Vagina (tissue), 2 donors: ENCODE results near the gene CXCL16. TPM values are rescaled to one million over a fixed set of nuclear protein-coding genes. Genes with fewer than 3 reads are reported as not detected.

Source experiments
- DNase-seq, 2 donors: peaks; one replicate each; pipeline ENCODE4 v3.0.0-alpha.2; 2017; ENCODE audit errors: extremely low spot score in 2 of 2
- H3K27ac ChIP-seq: fragments of 200-600 bp; sonication (generic); one replicate; pipeline ENCODE4 v1.5.1; 2019
- H3K27me3 ChIP-seq: fragments of 200-600 bp; sonication (generic); one replicate; pipeline ENCODE4 v1.5.1; 2019
- H3K36me3 ChIP-seq, 2 donors: fragments of 200-600 bp; sonication (generic); one replicate each; pipeline ENCODE4 v1.5.1; 2017 to 2019
- H3K4me1 ChIP-seq: fragments of 200-600 bp; sonication (generic); one replicate; pipeline ENCODE4 v1.5.1; 2019
- H3K4me3 ChIP-seq, 2 donors: fragments of 200-600 bp; sonication (generic); 1 replicate in 1 of 2; 2 replicates in 1 of 2; pipeline ENCODE4 v1.5.1; 2016 to 2019
- H3K9me3 ChIP-seq: fragments of 200-600 bp; sonication (generic); one replicate; pipeline ENCODE4 v1.5.1; 2019
- CTCF ChIP-seq, 3 experiments: fragments of 450-650 bp in 2 of 3; fragments of 200-600 bp in 1 of 3; sonication (generic) in 1 of 3; IDR thresholded peaks; one replicate each; pipeline ENCODE4 v1.5.1; 2017 to 2019; ENCODE audit warnings: antibody characterized with exemption in 3 of 3, mild to moderate bottlenecking in 2 of 3, moderate library complexity in 2 of 3
- POLR2A ChIP-seq, 2 donors: fragments of 450-650 bp; IDR thresholded peaks; one replicate each; pipeline ENCODE4 v1.6.1; 2017; ENCODE audit warnings: antibody characterized with exemption in 2 of 2, mild to moderate bottlenecking in 2 of 2, moderate library complexity in 2 of 2
- POLR2AphosphoS5 ChIP-seq, 2 donors: sonication (generic); formaldehyde crosslinking; IDR thresholded peaks; one replicate each; pipeline ENCODE4 v1.9.0; 2017; ENCODE audit warnings: antibody characterized with exemption in 2 of 2, mild to moderate bottlenecking in 2 of 2, low read depth in 1 of 2; ENCODE audit not compliant: insufficient read depth in 1 of 2
- intact Hi-C: fragments of 100-400 bp; cut with DNase I; formaldehyde crosslinking; loops from one replicate; pipeline ENCODE4 v1.15.1; 2023
- total RNA-seq: library from RNA; depleted of rRNA; stranded (reverse); fragments of >200 nt; gene quantifications from one replicate; pipeline ENCODE4 v1.2.3, GENCODE V29; 2016

The CXCL16 gene
- total RNA-seq, 1 donor from 2014 or later, result 6.4 TPM

- Histone ChIP-seq H3K4me1 (no peaks in the 10 kb centered on the region), H3K9me3 (no peaks in the 10 kb centered on the region), H3K27ac (no peak overlapping the region), H3K36me3 (peaks cover 0 to 9% of the 10 kb centered on the region in 2 donors), H3K27me3 (no peaks in the 10 kb centered on the region), H3K4me3 (no peak overlapping the region)
- intact Hi-C loops, result no loop called here
- DNase-seq, result no peak
- no peak for TF ChIP-seq POLR2AphosphoS5 (IDR thresholded peaks at IDR 0.05; ENCODE audit: insufficient read depth in 1 of 2, low read depth in 1 of 2)
- no peak for TF ChIP-seq POLR2A (IDR thresholded peaks at IDR 0.05)
- TF ChIP-seq CTCF (IDR thresholded peaks at IDR 0.05), result no peak
Measured at GRCh38 chr17:4722678-4723240, 17.0 kb downstream of the CXCL16 start.

- Histone ChIP-seq H3K9me3 (no peaks in the 10 kb centered on the region), H3K27me3 (no peaks in the 10 kb centered on the region), H3K4me3 (no peak overlapping the region), H3K4me1 (no peaks in the 10 kb centered on the region), H3K36me3 (peaks cover 0 to 18% of the 10 kb centered on the region in 2 donors), H3K27ac (no peak overlapping the region)
- TF ChIP-seq POLR2AphosphoS5 (IDR thresholded peaks at IDR 0.05; ENCODE audit: insufficient read depth in 1 of 2, low read depth in 1 of 2), result no peak
- TF ChIP-seq CTCF (IDR thresholded peaks at IDR 0.05), result no peak
- no peak for TF ChIP-seq POLR2A (IDR thresholded peaks at IDR 0.05)
- intact Hi-C loops, result no loop called here
- DNase-seq, result no peak
Measured at GRCh38 chr17:4721203-4722135, 18.3 kb downstream of the CXCL16 start.

GRCh38 chr17:4720787-4721186 is 18.9 kb downstream of the CXCL16 start:
- H3K4me1 ChIP-seq, result no peaks in the 10 kb centered on the region
- H3K9me3 ChIP-seq, result no peaks in the 10 kb centered on the region
- H3K27me3 ChIP-seq, result no peaks in the 10 kb centered on the region
- no peak for TF ChIP-seq POLR2AphosphoS5 (IDR thresholded peaks at IDR 0.05; ENCODE audit: insufficient read depth in 1 of 2, low read depth in 1 of 2)
- H3K4me3 ChIP-seq, result no peak overlapping the region
- no peak for DNase-seq
- intact Hi-C loops, result no loop called here
- no peak overlapping the region for H3K27ac ChIP-seq
- H3K36me3 ChIP-seq, result peaks cover 0 to 18% of the 10 kb centered on the region in 2 donors

- H3K9me3 ChIP-seq, result no peaks in the 10 kb centered on the region
- H3K4me1 ChIP-seq, result no peaks in the 10 kb centered on the region
- TF ChIP-seq POLR2A (IDR thresholded peaks at IDR 0.05), result no peak
- no peak overlapping the region for H3K27ac ChIP-seq
- H3K4me3 ChIP-seq, result no peak overlapping the region
- peaks cover 0 to 18% of the 10 kb centered on the region in 2 donors for H3K36me3 ChIP-seq
- intact Hi-C loops, result no loop called here
- H3K27me3 ChIP-seq, result no peaks in the 10 kb centered on the region
- DNase-seq, result no peak
Measured at GRCh38 chr17:4719684-4720221, 20.0 kb downstream of the CXCL16 start.

- DNase-seq, result no peak
- no peaks in the 10 kb centered on the region for H3K9me3 ChIP-seq
- H3K4me3 ChIP-seq, result no peak overlapping the region
- no peaks in the 10 kb centered on the region for H3K4me1 ChIP-seq
- no peak overlapping the region for H3K27ac ChIP-seq
- H3K36me3 ChIP-seq, result peaks cover 0 to 18% of the 10 kb centered on the region in 2 donors
- H3K27me3 ChIP-seq, result no peaks in the 10 kb centered on the region
- TF ChIP-seq CTCF (IDR thresholded peaks at IDR 0.05) (no peak), POLR2AphosphoS5 (IDR thresholded peaks at IDR 0.05; ENCODE audit: insufficient read depth in 1 of 2, low read depth in 1 of 2) (no peak), POLR2A (IDR thresholded peaks at IDR 0.05) (no peak)
- intact Hi-C loops, result no loop called here
Measured at GRCh38 chr17:4719146-4719545, 20.6 kb downstream of the CXCL16 start.
